HEK293 (cell line): ENCODE data around the gene GGN.
A peak's percentile ranks its signal among the peaks of the same experiment; 100 is the strongest.

Experiments used
- CTCF ChIA-PET: fragments of 350-600 bp; formaldehyde crosslinking; extraction: SDS; loops from one replicate; lab custom pipeline; 2021; ENCODE audit warnings: antibody characterized with exemption; lab: Yijun Ruan, JAX
- POLR2A ChIA-PET: fragments of 300-600 bp; formaldehyde crosslinking; extraction: SDS; loops from one replicate; lab custom pipeline; 2020; ENCODE audit warnings: antibody characterized with exemption, inconsistent platforms; lab: Yijun Ruan, JAX
- H3K27ac ChIP-seq: fragments of 200-500 bp; sonication (Bioruptor generic); 2 replicates; pipeline ENCODE4 v1.5.1; 2014; ENCODE audit warnings: low read depth, low read length, control low read depth, inconsistent platforms; ENCODE audit errors: extremely low read depth
- H3K36me3 ChIP-seq, 2 experiments: fragments of 200-500 bp in 1 of 2; sonication (Bioruptor generic) in 1 of 2; 1 replicate in 1 of 2; 2 replicates in 1 of 2; pipeline ENCODE4 v1.5.1; 2014 to 2017; ENCODE audit warnings: inconsistent platforms in 2 of 2, low read length in 2 of 2; ENCODE audit not compliant: control insufficient read depth in 2 of 2, insufficient read depth in 1 of 2
- H3K4me1 ChIP-seq: fragments of 200-500 bp; sonication (Bioruptor generic); 2 replicates; pipeline ENCODE4 v1.5.1; 2014; ENCODE audit warnings: mild to moderate bottlenecking, low read length, inconsistent platforms; ENCODE audit not compliant: control insufficient read depth, insufficient read depth
- H3K4me3 ChIP-seq: 2 replicates; pipeline ENCODE4 v1.5.1; 2011; ENCODE audit warnings: low read depth, mild to moderate bottlenecking, control low read depth, low read length, moderate library complexity
- H3K9me3 ChIP-seq: fragments of 200-500 bp; sonication (Bioruptor generic); 2 replicates; pipeline ENCODE4 v1.5.1; 2014; ENCODE audit warnings: low read depth, low read length, inconsistent platforms; ENCODE audit not compliant: control insufficient read depth, insufficient read depth
- EGR2 ChIP-seq: fragments of 450-650 bp; formaldehyde crosslinking; IDR thresholded peaks from 2 replicates; pipeline ENCODE4 v1.5.1; 2016; ENCODE audit warnings: low read depth, missing biosample characterization, missing genetic modification characterization
- PRDM1 ChIP-seq: fragments of 450-650 bp; formaldehyde crosslinking; IDR thresholded peaks from 2 replicates; pipeline ENCODE4; 2016; ENCODE audit warnings: missing biosample characterization, missing genetic modification characterization
- REPIN1 ChIP-seq: fragments of 450-650 bp; formaldehyde crosslinking; IDR thresholded peaks from 2 replicates; pipeline ENCODE4 v1.5.1; 2017; ENCODE audit warnings: missing biosample characterization, missing genetic modification characterization, low read depth
- YY2 ChIP-seq: fragments of 450-650 bp; formaldehyde crosslinking; IDR thresholded peaks from 2 replicates; pipeline ENCODE4 v1.5.1; 2016; ENCODE audit warnings: missing biosample characterization, missing genetic modification characterization
- ZBTB1 ChIP-seq: fragments of 450-650 bp; formaldehyde crosslinking; IDR thresholded peaks from 2 replicates; pipeline ENCODE4 v1.5.1; 2016; ENCODE audit warnings: missing biosample characterization, missing genetic modification characterization
- ZFP69B ChIP-seq: fragments of 450-650 bp; formaldehyde crosslinking; IDR thresholded peaks from 2 replicates; pipeline ENCODE4 v1.5.1; 2016; ENCODE audit warnings: missing biosample characterization, missing genetic modification characterization
- ZNF10 ChIP-seq: fragments of 450-650 bp; formaldehyde crosslinking; IDR thresholded peaks from 2 replicates; pipeline ENCODE4 v1.5.1; 2017; ENCODE audit warnings: missing biosample characterization, missing genetic modification characterization
- ZNF23 ChIP-seq: fragments of 450-650 bp; formaldehyde crosslinking; IDR thresholded peaks from 2 replicates; pipeline ENCODE4 v1.5.1; 2016; ENCODE audit warnings: missing biosample characterization, missing genetic modification characterization, borderline replicate concordance
- ZNF239 ChIP-seq: fragments of 450-650 bp; formaldehyde crosslinking; IDR thresholded peaks from 2 replicates; pipeline ENCODE4 v1.5.1; 2016; ENCODE audit warnings: missing biosample characterization, missing genetic modification characterization
- ZNF366 ChIP-seq: fragments of 450-650 bp; formaldehyde crosslinking; conservative IDR thresholded peaks from 2 replicates; pipeline ENCODE4 v1.5.1; 2016; ENCODE audit warnings: missing biosample characterization, missing genetic modification characterization
- ZNF610 ChIP-seq: fragments of 450-650 bp; formaldehyde crosslinking; IDR thresholded peaks from 2 replicates; pipeline ENCODE4 v1.5.1; 2016; ENCODE audit warnings: missing biosample characterization, missing genetic modification characterization, borderline replicate concordance
- ZNF629 ChIP-seq: fragments of 450-650 bp; formaldehyde crosslinking; IDR thresholded peaks from 2 replicates; pipeline ENCODE4 v1.5.1; 2017; ENCODE audit warnings: missing biosample characterization, missing genetic modification characterization
- ZNF707 ChIP-seq: fragments of 450-650 bp; formaldehyde crosslinking; IDR thresholded peaks from 2 replicates; pipeline ENCODE4 v1.5.1; 2016; ENCODE audit warnings: missing biosample characterization, missing genetic modification characterization
- ZNF776 ChIP-seq: fragments of 450-650 bp; formaldehyde crosslinking; IDR thresholded peaks from 2 replicates; pipeline ENCODE4 v1.5.0; 2017; ENCODE audit warnings: missing biosample characterization, missing genetic modification characterization, borderline replicate concordance
- ZNF785 ChIP-seq: fragments of 450-650 bp; formaldehyde crosslinking; IDR thresholded peaks from 2 replicates; pipeline ENCODE4 v1.5.1; 2016; ENCODE audit warnings: missing biosample characterization, missing genetic modification characterization
- TF ChIP-seq, protein P1 (sequence below): fragments of 450-650 bp; formaldehyde crosslinking; IDR thresholded peaks from 2 replicates; pipeline ENCODE4 v1.5.1; 2016; ENCODE audit warnings: missing biosample characterization, missing genetic modification characterization
- TF ChIP-seq, protein P2 (sequence below): fragments of 450-650 bp; formaldehyde crosslinking; IDR thresholded peaks from 2 replicates; pipeline ENCODE4 v1.5.1; 2016; ENCODE audit warnings: missing biosample characterization, missing genetic modification characterization
- TF ChIP-seq, protein P3 (sequence below): fragments of 450-650 bp; formaldehyde crosslinking; IDR thresholded peaks from 2 replicates; pipeline ENCODE4 v1.5.1; 2016; ENCODE audit warnings: missing biosample characterization, missing genetic modification characterization
- TF ChIP-seq, protein P4 (sequence below): fragments of 450-650 bp; formaldehyde crosslinking; IDR thresholded peaks from 2 replicates; pipeline ENCODE4 v1.5.1; 2017; ENCODE audit warnings: missing biosample characterization, missing genetic modification characterization
- TF ChIP-seq, protein P5 (sequence below): fragments of 450-650 bp; formaldehyde crosslinking; IDR thresholded peaks from 2 replicates; pipeline ENCODE4 v1.5.1; 2016; ENCODE audit warnings: missing biosample characterization, missing genetic modification characterization
- TF ChIP-seq, protein P6 (sequence below): fragments of 450-650 bp; formaldehyde crosslinking; IDR thresholded peaks from 2 replicates; pipeline ENCODE4 v1.5.1; 2016; ENCODE audit warnings: missing biosample characterization, missing genetic modification characterization

The GGN gene

DNA sequence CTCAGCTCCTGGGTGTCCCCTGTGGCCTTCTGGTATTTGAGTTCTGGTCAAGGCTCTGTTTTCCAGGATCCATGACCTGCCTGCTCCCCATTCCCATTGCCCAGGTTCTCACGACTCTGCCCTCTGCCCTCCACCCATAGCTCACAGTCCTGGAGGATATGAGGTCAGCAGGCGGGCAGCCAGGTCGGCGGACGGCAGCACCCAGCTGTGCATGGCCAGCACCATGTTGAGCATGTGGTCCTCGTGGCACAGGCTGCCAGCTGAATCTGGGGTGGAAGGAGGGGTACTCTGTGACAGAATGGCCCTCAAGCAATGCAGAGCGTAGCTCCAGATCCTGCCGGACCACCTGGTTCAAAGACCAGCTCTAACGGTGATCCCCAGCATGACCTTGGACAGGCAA lies 33.1 kb upstream of the GGN start:
- H3K4me3 ChIP-seq, result no peak overlapping the region
- CTCF ChIA-PET, result interaction anchor here (1.9 kb wide), 1 partner anchor 19 kb away, joined by 9 read pairs; the partner anchor contains the start of gene FAM98C
- H3K36me3 ChIP-seq, result no peaks in the 10 kb centered on the region
- H3K4me1 ChIP-seq, result peaks cover 11% of the 10 kb centered on the region
- POLR2A ChIA-PET, result interaction anchor here (0.6 to 1.4 kb wide), 2 partner anchors 198 to 421 kb away, joined by 4 to 5 read pairs; partner anchors contain the start of gene EIF3K
- H3K27ac ChIP-seq, result no peak overlapping the region
- H3K9me3 ChIP-seq, result no peaks in the 10 kb centered on the region
- no peak for TF ChIP-seq ZNF239
- TF ChIP-seq, protein P1, sequence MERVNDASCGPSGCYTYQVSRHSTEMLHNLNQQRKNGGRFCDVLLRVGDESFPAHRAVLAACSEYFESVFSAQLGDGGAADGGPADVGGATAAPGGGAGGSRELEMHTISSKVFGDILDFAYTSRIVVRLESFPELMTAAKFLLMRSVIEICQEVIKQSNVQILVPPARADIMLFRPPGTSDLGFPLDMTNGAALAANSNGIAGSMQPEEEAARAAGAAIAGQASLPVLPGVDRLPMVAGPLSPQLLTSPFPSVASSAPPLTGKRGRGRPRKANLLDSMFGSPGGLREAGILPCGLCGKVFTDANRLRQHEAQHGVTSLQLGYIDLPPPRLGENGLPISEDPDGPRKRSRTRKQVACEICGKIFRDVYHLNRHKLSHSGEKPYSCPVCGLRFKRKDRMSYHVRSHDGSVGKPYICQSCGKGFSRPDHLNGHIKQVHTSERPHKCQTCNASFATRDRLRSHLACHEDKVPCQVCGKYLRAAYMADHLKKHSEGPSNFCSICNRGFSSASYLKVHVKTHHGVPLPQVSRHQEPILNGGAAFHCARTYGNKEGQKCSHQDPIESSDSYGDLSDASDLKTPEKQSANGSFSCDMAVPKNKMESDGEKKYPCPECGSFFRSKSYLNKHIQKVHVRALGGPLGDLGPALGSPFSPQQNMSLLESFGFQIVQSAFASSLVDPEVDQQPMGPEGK (tag by site-specific recombination), result no peak
- no peak for TF ChIP-seq ZFP69B (tag by site-specific recombination)
- no peak for TF ChIP-seq PRDM1 (tag by site-specific recombination)
- no peak for TF ChIP-seq ZNF610
- no peak for TF ChIP-seq EGR2 (tag by site-specific recombination)
- TF ChIP-seq YY2, result no peak
- TF ChIP-seq, protein P2, sequence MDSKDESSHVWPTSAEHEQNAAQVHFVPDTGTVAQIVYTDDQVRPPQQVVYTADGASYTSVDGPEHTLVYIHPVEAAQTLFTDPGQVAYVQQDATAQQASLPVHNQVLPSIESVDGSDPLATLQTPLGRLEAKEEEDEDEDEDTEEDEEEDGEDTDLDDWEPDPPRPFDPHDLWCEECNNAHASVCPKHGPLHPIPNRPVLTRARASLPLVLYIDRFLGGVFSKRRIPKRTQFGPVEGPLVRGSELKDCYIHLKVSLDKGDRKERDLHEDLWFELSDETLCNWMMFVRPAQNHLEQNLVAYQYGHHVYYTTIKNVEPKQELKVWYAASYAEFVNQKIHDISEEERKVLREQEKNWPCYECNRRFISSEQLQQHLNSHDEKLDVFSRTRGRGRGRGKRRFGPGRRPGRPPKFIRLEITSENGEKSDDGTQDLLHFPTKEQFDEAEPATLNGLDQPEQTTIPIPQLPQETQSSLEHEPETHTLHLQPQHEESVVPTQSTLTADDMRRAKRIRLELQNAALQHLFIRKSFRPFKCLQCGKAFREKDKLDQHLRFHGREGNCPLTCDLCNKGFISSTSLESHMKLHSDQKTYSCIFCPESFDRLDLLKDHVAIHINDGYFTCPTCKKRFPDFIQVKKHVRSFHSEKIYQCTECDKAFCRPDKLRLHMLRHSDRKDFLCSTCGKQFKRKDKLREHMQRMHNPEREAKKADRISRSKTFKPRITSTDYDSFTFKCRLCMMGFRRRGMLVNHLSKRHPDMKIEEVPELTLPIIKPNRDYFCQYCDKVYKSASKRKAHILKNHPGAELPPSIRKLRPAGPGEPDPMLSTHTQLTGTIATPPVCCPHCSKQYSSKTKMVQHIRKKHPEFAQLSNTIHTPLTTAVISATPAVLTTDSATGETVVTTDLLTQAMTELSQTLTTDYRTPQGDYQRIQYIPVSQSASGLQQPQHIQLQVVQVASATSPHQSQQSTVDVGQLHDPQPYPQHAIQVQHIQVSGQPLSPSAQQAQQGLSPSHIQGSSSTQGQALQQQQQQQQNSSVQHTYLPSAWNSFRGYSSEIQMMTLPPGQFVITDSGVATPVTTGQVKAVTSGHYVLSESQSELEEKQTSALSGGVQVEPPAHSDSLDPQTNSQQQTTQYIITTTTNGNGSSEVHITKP (tag by site-specific recombination), result no peak

DNA sequence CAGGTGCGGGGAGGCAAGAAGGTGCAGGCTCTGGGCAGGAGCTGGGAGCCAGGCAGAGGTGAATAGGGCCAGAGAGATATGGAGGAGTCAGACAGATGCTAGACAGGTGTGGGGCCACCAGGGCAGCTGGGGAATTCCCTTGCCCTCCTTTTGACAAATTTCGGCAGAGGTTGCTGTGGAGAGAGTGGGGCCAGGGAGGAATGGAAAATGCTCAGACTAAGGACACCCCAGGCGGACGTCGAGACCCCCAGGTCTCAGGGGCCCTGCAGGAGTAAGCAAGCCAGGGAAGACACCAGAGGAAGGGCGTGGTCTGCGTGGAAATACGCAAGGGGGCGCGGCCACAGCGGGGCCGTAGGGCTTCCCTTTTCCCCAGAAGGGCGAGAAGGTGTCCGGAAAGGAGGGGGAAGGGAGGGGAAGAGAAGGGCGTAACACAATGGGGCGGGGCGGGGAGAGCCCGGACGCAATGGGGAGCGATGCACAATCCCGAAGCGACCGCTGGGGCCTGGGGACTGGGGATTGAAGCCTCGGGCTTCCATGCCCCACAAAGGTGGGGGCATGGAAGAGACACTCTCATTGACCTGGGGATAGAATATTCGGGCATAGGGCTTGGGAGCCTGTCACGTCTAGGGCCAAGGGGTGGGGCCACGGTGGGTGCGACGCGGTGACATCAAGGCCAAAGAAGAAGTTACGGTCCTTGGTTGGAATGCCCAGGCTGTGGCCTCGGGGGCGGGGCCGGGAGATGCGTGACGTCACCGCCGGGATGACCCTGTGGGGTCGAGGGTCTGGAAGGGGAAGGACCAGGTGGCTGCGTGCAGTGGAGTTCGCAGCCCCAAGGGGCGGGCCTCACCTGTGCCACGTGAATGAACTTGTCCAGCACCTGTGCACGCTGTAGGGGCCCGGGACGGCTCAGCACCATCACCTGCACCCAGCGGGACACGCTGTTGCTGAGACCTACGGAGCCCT lies 30.0 kb upstream of the GGN start:
- Histone ChIP-seq H3K4me3 (peak overlapping the region; percentile 21), H3K4me1 (peaks cover 11% of the 10 kb centered on the region), H3K9me3 (no peaks in the 10 kb centered on the region), H3K27ac (no peak overlapping the region; the same call in 1 of the 2 replicates), H3K36me3 (no peaks in the 10 kb centered on the region)
- POLR2A ChIA-PET, result interaction anchor here (0.6 to 0.7 kb wide), 2 partner anchors 15 to 414 kb away, joined by 3 to 4 read pairs; partner anchors contain the start of gene FAM98C
- CTCF ChIA-PET, result interaction anchor here (0.8 to 3.4 kb wide), 4 partner anchors 14 to 216 kb away, joined by 3 to 32 read pairs (median 4); partner anchors contain the start of gene FAM98C
- TF ChIP-seq ZNF23, result no peak
- TF ChIP-seq ZNF10 (tag by site-specific recombination), result no peak
- TF ChIP-seq, protein P3, sequence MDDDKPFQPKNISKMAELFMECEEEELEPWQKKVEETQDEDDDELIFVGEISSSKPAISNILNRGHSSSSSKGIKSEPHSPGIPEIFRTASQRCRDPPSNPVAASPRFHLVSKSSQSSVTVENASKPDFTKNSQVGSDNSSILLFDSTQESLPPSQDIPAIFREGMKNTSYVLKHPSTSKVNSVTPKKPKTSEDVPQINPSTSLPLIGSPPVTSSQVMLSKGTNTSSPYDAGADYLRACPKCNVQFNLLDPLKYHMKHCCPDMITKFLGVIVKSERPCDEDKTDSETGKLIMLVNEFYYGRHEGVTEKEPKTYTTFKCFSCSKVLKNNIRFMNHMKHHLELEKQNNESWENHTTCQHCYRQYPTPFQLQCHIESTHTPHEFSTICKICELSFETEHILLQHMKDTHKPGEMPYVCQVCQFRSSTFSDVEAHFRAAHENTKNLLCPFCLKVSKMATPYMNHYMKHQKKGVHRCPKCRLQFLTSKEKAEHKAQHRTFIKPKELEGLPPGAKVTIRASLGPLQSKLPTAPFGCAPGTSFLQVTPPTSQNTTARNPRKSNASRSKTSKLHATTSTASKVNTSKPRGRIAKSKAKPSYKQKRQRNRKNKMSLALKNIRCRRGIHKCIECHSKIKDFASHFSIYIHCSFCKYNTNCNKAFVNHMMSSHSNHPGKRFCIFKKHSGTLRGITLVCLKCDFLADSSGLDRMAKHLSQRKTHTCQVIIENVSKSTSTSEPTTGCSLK, result no peak
- TF ChIP-seq, protein P4, sequence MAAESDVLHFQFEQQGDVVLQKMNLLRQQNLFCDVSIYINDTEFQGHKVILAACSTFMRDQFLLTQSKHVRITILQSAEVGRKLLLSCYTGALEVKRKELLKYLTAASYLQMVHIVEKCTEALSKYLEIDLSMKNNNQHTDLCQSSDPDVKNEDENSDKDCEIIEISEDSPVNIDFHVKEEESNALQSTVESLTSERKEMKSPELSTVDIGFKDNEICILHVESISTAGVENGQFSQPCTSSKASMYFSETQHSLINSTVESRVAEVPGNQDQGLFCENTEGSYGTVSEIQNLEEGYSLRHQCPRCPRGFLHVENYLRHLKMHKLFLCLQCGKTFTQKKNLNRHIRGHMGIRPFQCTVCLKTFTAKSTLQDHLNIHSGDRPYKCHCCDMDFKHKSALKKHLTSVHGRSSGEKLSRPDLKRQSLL, result no peak
- TF ChIP-seq ZNF707 (tag by site-specific recombination), result no peak
- TF ChIP-seq ZBTB1 (tag by site-specific recombination), result no peak
- TF ChIP-seq, protein P5, sequence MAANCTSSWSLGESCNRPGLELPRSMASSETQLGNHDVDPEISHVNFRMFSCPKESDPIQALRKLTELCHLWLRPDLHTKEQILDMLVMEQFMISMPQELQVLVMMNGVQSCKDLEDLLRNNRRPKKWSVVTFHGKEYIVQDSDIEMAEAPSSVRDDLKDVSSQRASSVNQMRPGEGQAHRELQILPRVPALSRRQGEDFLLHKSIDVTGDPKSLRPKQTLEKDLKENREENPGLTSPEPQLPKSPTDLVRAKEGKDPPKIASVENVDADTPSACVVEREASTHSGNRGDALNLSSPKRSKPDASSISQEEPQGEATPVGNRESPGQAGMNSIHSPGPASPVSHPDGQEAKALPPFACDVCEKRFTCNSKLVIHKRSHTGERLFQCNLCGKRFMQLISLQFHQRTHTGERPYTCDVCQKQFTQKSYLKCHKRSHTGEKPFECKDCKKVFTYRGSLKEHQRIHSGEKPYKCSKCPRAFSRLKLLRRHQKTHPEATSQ, result no peak
- TF ChIP-seq, protein P6, sequence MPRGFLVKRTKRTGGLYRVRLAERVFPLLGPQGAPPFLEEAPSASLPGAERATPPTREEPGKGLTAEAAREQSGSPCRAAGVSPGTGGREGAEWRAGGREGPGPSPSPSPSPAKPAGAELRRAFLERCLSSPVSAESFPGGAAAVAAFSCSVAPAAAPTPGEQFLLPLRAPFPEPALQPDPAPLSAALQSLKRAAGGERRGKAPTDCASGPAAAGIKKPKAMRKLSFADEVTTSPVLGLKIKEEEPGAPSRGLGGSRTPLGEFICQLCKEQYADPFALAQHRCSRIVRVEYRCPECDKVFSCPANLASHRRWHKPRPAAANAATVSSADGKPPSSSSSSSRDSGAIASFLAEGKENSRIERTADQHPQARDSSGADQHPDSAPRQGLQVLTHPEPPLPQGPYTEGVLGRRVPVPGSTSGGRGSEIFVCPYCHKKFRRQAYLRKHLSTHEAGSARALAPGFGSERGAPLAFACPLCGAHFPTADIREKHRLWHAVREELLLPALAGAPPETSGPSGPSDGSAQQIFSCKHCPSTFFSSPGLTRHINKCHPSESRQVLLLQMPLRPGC (tag by site-specific recombination), result no peak
- peak; percentile 79 for TF ChIP-seq ZNF366
- no peak for TF ChIP-seq ZNF776
- TF ChIP-seq ZNF629 (tag by site-specific recombination), result peak; percentile 90
- no peak for TF ChIP-seq ZNF785
- TF ChIP-seq REPIN1, result no peak
